Measurements from ENCODE around the gene SLC2A9. TPM values are rescaled to one million over a fixed set of nuclear protein-coding genes. Genes with fewer than 3 reads are reported as not detected.
A peak's percentile ranks its signal among the peaks of the same experiment; 100 is the strongest.

The SLC2A9 gene
- total RNA-seq: 1.5 and 1.6 TPM in 2 replicates
- polyA plus RNA-seq: 1.4 and 1.8 TPM in 2 replicates
- polyA plus RNA-seq (2011; cell fraction: cytosol; rRNA removed): 1.0 and 1.5 TPM in 2 replicates
- 2.5 and 2.7 TPM in 2 replicates for polyA plus RNA-seq (2011; cell fraction: nucleus; rRNA removed)
- 0.72 and 1.4 TPM in 2 replicates for polyA plus RNA-seq (2012)
- 3.7 and 4.1 TPM in 2 replicates for polyA minus RNA-seq
- not detected for polyA minus RNA-seq (2011; cell fraction: cytosol; rRNA and poly(A)+ RNA removed)
- 2.4 and 3.6 TPM in 2 replicates for polyA minus RNA-seq (2011; cell fraction: nucleus; rRNA and poly(A)+ RNA removed)
- percentile 27 among the genes with signal in this experiment for Bru-seq, nascent RNA
- BruChase-seq, experiment 1, labeled RNA remaining after a 6-hour chase: percentile 25 among the genes with signal in this experiment
- BruChase-seq, experiment 2, labeled RNA remaining after a 2-hour chase: percentile 22 among the genes with signal in this experiment
- long read RNA-seq, partial matches to known transcripts: 1 of 4 reads
- long read RNA-seq, other reads (novel, unspliced or antisense): 2 of 4 reads

GRCh38 chr4:10020871-10021652 lies at the start of gene SLC2A9:
Gene SLC2A9 (minus strand): TSS chr4:10021497. CDS start chr4:10021429, 68 bp downstream.
- Histone ChIP-seq H3K9me3 (replicated peaks; ENCODE audit: control insufficient read depth, insufficient read depth, low read length) (no peaks in the 10 kb centered on the region), H3K9ac (replicated peaks; ENCODE audit: extremely low read depth, insufficient read depth, low read length) (no peak within 1 kb of the TSS), H3K4me3 (replicated peaks in 1 of 3; ENCODE audit: insufficient read depth in 1 of 3, low read depth in 1 of 3, low read length in 3 of 3) (no peak within 1 kb of the TSS), H2AFZ (ENCODE audit: low read depth, low read length) (peak within 1 kb of the TSS; percentile 73), H3K27me3 (ENCODE audit: control insufficient read depth in 2 of 2, insufficient read depth in 2 of 2, low read length in 2 of 2) (peaks cover 3 to 6% of the 10 kb centered on the region in 2 experiments), H3K79me2 (ENCODE audit: control insufficient read depth, insufficient read depth, low read length) (no peaks in the 10 kb centered on the region), H3K4me1 (ENCODE audit: control insufficient read depth, extremely low read depth, insufficient read depth, low read length) (peaks cover 6% of the 10 kb centered on the region), H4K20me1 (replicated peaks; ENCODE audit: control insufficient read depth, extremely low read depth, insufficient read depth, low read length) (no peaks in the 10 kb centered on the region), H3K9me1 (replicated peaks; ENCODE audit: control insufficient read depth, extremely low read depth, insufficient read depth, low read length) (no peaks in the 10 kb centered on the region), H3K27ac (ENCODE audit: insufficient read depth, low read depth, low read length) (no peak within 1 kb of the TSS), H3K4me2 (ENCODE audit: insufficient read depth, low read length) (no peak within 1 kb of the TSS), H3K36me3 (ENCODE audit: control insufficient read depth in 2 of 2, extremely low read depth in 1 of 2, insufficient read depth in 2 of 2, low read length in 2 of 2) (no peaks in the 10 kb centered on the region)
- TF ChIP-seq MYC (IDR thresholded peaks at IDR 0.05; ENCODE audit: low read depth, low read length): no peak
- dilution Hi-C loops (cut with MboI; ENCODE audit: extremely low pct_ligation_motif_present, low sequenced_read_pairs) (no loop called here), intact Hi-C loops (cut with micrococcal nuclease) (no loop called here)
- peak; percentile 35 for DNase-seq (ENCODE audit: low read depth, low spot score)
- FAIRE-seq: peak; percentile 83
- no TSS peak for BruUV-seq (replicated peaks)
- ChIA-PET CTCF (interaction anchor here (1.1 to 3.4 kb wide), 3 partner anchors 43 to 489 kb away, joined by 3 to 9 read pairs (median 6); no protein-coding TSS in a partner anchor), POLR2A (no interaction called here)

- peaks cover 14 to 23% of the 10 kb centered on the region in 2 experiments for H3K36me3 ChIP-seq (ENCODE audit: control insufficient read depth in 2 of 2, extremely low read depth in 1 of 2, insufficient read depth in 2 of 2, low read length in 2 of 2)
- no peaks in the 10 kb centered on the region for H4K20me1 ChIP-seq (replicated peaks; ENCODE audit: control insufficient read depth, extremely low read depth, insufficient read depth, low read length)
- dilution Hi-C loops (cut with MboI; ENCODE audit: extremely low pct_ligation_motif_present, low sequenced_read_pairs): no loop called here
- no peaks in the 10 kb centered on the region for H3K9me1 ChIP-seq (replicated peaks; ENCODE audit: control insufficient read depth, extremely low read depth, insufficient read depth, low read length)
- no peak overlapping the region for H2AFZ ChIP-seq (ENCODE audit: low read depth, low read length)
- no TSS peak for BruUV-seq (replicated peaks)
- H3K27ac ChIP-seq (ENCODE audit: insufficient read depth, low read depth, low read length): no peak overlapping the region
- DNase-seq (ENCODE audit: low read depth, low spot score): no peak
- TF ChIP-seq FOS (IDR thresholded peaks at IDR 0.05; ENCODE audit: borderline replicate concordance, insufficient read depth, low read length) (no peak), POLR2AphosphoS5 (IDR thresholded peaks at IDR 0.05; ENCODE audit: insufficient read depth, low read depth, low read length) (peak; percentile 22)
- no peaks in the 10 kb centered on the region for H3K79me2 ChIP-seq (ENCODE audit: control insufficient read depth, insufficient read depth, low read length)
- no peak for FAIRE-seq
- no peaks in the 10 kb centered on the region for H3K27me3 ChIP-seq (ENCODE audit: control insufficient read depth in 2 of 2, insufficient read depth in 2 of 2, low read length in 2 of 2)
- H3K9ac ChIP-seq (replicated peaks; ENCODE audit: extremely low read depth, insufficient read depth, low read length): no peak overlapping the region
- POLR2A ChIA-PET: no interaction called here
- no peaks in the 10 kb centered on the region for H3K9me3 ChIP-seq (replicated peaks; ENCODE audit: control insufficient read depth, insufficient read depth, low read length)
- H3K4me1 ChIP-seq (ENCODE audit: control insufficient read depth, extremely low read depth, insufficient read depth, low read length): no peaks in the 10 kb centered on the region
- CTCF ChIA-PET: interaction anchor here (1.2 to 1.5 kb wide), 2 partner anchors 20 to 54 kb away, joined by 4 to 5 read pairs; no protein-coding TSS in a partner anchor
- intact Hi-C loops (cut with micrococcal nuclease): no loop called here
- H3K4me2 ChIP-seq (ENCODE audit: insufficient read depth, low read length): no peak overlapping the region
- H3K4me3 ChIP-seq (replicated peaks in 1 of 3; ENCODE audit: insufficient read depth in 1 of 3, low read depth in 1 of 3, low read length in 3 of 3): no peak overlapping the region
These were observed 47.9 kb upstream of the SLC2A9 start for GRCh38 chr4:10069075-10069642.
